Activated naive CD4-positive, alpha-beta T cell treated with anti-CD3 and anti-CD28 coated beads, Interleukin-2, amount 50 U/mL, for 72 hours (primary cell): ENCODE results near the gene VMAC. TPM values are rescaled to one million over a fixed set of nuclear protein-coding genes. Genes with fewer than 3 reads are reported as not detected.
"Not testable (repeated sequence)": the region's sequence is repeated elsewhere in the genome, so short reads cannot be mapped to it uniquely, and the experiment has no call there.

ENCODE experiments used
- ATAC-seq, 2 donors: fragments of 150-1000 bp; cut with Tn5 transposase; 2 replicates each; pipeline ENCODE4 v1.10.0; 2021; ENCODE audit warnings: mild to moderate bottlenecking in 2 of 2, moderate library complexity in 2 of 2
- DNase-seq, 2 donors: peaks; one replicate each; pipeline ENCODE4 v3.0.0; 2021 to 2022; ENCODE audit warnings: low spot score in 2 of 2
- H3K27ac Mint-ChIP-seq, 2 donors: one replicate each; pipeline ENCODE4 v1.8.0; 2022; ENCODE audit warnings: mild to moderate bottlenecking in 2 of 2, mixed read lengths in 2 of 2
- H3K36me3 Mint-ChIP-seq, 2 donors: one replicate each; pipeline ENCODE4 v1.8.0; 2022; ENCODE audit warnings: mixed read lengths in 2 of 2
- H3K9me3 Mint-ChIP-seq, 2 donors: one replicate each; pipeline ENCODE4 v1.8.0; 2022; ENCODE audit warnings: mixed read lengths in 2 of 2
- total RNA-seq, 2 donors: library from RNA; stranded (reverse); gene quantifications; one replicate each; pipeline ENCODE4 v1.2.3, GENCODE V29; 2022

VMAC gene, protein sequence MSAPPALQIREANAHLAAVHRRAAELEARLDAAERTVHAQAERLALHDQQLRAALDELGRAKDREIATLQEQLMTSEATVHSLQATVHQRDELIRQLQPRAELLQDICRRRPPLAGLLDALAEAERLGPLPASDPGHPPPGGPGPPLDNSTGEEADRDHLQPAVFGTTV
- total RNA-seq, result 1 to 10 TPM; 3.8 to 3.9 TPM

GRCh38 chr19:5904352-5905113, at the start of gene VMAC:
TSS of gene VMAC (plus strand) at chr19:5904872. CDS start at chr19:5904891, 19 bp downstream.
- H3K36me3 Mint-ChIP-seq, result peaks cover 14 to 15% of the 10 kb centered on the region in 2 donors
- ATAC-seq, result peak; percentile 81 to 84
- H3K27ac Mint-ChIP-seq, result peak within 1 kb of the TSS; percentile 100
- H3K9me3 Mint-ChIP-seq, result no peaks in the 10 kb centered on the region
- peak; percentile 100 for DNase-seq

DNA sequence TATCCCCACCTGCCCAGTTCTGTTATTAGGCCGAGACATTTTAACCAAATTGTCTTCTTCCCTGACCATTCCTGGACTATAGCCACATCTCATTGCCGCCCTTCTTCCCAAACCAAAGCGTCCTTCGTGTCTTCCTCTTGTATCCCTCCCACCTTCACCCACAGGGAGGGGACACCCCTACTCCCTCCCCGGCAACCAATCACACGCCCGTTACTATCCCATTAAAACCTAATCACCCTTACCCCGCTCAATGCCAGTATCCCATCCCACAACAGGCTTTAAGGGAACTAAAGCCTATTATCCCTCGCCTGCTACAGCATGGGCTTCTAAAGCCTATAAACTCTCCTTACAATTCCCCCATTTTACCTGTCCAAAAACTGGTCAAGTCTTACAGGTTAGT, 49.5 kb upstream of the VMAC start:
- ATAC-seq, DNase-seq, H3K9me3 Mint-ChIP-seq, H3K27ac Mint-ChIP-seq, H3K36me3 Mint-ChIP-seq: not testable (repeated sequence)

GRCh38 chr19:5857203-5858081, 47.2 kb upstream of the VMAC start:
- DNase-seq (no peak), ATAC-seq (no peak)
- Mint-ChIP-seq H3K9me3 (no peaks in the 10 kb centered on the region), H3K27ac (no peak overlapping the region), H3K36me3 (no peaks in the 10 kb centered on the region)

GRCh38 chr19:5863030-5863665, 41.5 kb upstream of the VMAC start:
- Mint-ChIP-seq H3K36me3 (no peaks in the 10 kb centered on the region), H3K27ac (no peak overlapping the region), H3K9me3 (no peaks in the 10 kb centered on the region)
- no peak for ATAC-seq
- DNase-seq, result no peak

DNA sequence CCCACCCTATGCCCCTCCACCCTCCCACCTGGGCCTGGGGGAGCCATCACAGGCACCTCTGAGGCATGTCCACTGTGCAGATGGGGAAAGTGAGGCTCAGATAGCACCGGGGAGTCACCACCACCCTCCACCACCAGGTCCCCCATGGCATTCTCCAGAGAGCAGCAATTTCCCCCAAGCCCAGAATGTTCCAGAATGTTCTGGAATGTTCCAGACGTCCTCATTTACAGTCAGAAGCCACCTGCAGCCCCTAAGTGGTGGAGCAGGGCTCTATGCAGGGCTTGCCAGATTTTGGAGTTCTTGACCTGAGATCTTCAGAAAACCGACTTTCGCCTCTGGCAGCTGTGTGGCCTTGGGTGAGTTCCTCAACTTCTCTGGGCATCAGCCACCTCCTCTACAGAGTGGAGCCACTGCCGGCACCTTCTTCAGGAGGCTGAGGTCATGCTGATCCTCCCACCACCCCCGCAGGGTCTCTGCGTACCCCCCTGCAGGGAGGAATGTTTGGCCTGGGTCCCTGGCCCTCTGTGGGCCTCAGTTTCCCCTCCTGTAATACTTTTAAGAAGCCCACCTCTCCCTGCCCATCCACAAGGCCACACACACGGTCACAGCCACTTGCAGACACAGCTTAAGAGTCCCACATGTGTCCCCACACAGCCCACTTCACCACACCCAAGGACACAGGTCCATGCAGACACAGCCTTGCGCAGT, 40.5 kb upstream of the VMAC start:
- Mint-ChIP-seq H3K9me3 (no peaks in the 10 kb centered on the region), H3K36me3 (no peaks in the 10 kb centered on the region), H3K27ac (peak overlapping the region in 1 of 2 donors; percentile 75)
- no peak for ATAC-seq
- no peak for DNase-seq

- no peak for DNase-seq
- H3K27ac Mint-ChIP-seq, result peak overlapping the region in 1 of 2 donors; percentile 75
- H3K36me3 Mint-ChIP-seq, result no peaks in the 10 kb centered on the region
- no peak for ATAC-seq
- H3K9me3 Mint-ChIP-seq, result no peaks in the 10 kb centered on the region
Observed at GRCh38 chr19:5864725-5865486, 39.8 kb upstream of the VMAC start.

GRCh38 chr19:5865772-5866171, 38.9 kb upstream of the VMAC start:
- DNase-seq (no peak), ATAC-seq (no peak)
- H3K36me3 Mint-ChIP-seq, result no peaks in the 10 kb centered on the region
- no peaks in the 10 kb centered on the region for H3K9me3 Mint-ChIP-seq
- H3K27ac Mint-ChIP-seq, result peak overlapping the region in 1 of 2 donors; percentile 75

- Mint-ChIP-seq H3K9me3 (no peaks in the 10 kb centered on the region), H3K27ac (peak overlapping the region; percentile 22 to 37), H3K36me3 (no peaks in the 10 kb centered on the region)
- ATAC-seq (no peak), DNase-seq (no peak)
Observed at GRCh38 chr19:5867201-5868136, 37.2 kb upstream of the VMAC start.

DNA sequence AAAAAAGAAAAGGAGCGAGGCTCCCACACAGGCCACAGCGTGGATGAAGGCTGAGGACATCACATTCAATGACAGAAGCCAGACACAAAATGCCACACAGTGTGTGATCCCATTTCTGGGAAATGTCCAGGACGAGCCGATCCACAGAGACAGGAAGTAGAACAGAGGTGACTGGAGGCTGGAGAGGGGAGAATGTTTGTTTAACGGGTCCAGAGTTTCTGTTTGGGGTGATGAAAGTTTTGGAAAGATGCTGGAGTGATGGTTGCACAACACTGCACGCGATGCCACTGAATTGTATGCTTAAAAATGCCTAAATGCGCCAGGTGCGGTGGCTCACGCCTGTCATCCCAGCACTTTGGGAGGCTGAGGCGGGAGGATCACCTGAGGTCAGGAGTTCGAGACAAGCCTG, 33.7 kb upstream of the VMAC start:
- ATAC-seq, result no peak
- Mint-ChIP-seq H3K9me3 (no peaks in the 10 kb centered on the region), H3K27ac (peak overlapping the region in 1 of 2 donors; percentile 79), H3K36me3 (no peaks in the 10 kb centered on the region)
- no peak for DNase-seq

DNA sequence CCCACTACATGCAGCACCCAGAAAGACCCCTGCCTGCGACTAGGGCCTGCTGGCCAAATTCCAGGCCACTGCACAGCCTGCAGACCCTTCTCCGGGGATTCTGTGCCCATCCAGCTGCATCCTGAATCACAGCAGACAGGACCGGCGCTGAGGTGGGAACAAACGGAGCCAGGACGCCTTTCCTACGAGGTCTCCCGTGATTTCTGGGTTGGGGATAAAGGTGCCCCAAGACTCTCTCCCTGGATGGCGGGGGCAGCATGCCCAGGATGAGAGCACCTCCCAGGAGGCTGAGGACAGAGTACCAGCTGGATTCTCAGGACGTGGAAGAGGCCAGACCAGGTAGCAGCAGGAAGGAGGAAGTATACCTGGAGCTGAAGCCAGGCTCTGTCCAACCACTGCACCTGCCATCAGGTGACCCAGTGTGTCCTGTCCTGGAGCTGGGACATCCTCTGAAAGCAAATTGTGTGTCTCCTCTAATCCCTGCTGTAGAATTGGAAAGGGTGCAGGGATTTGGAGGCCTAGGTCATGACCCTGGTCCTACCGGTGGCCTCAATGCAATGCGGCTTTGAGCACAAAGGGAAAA, 31.0 kb upstream of the VMAC start:
- H3K27ac Mint-ChIP-seq, result no peak overlapping the region
- ATAC-seq (no peak), DNase-seq (no peak)
- H3K36me3 Mint-ChIP-seq, result no peaks in the 10 kb centered on the region
- no peaks in the 10 kb centered on the region for H3K9me3 Mint-ChIP-seq

DNA sequence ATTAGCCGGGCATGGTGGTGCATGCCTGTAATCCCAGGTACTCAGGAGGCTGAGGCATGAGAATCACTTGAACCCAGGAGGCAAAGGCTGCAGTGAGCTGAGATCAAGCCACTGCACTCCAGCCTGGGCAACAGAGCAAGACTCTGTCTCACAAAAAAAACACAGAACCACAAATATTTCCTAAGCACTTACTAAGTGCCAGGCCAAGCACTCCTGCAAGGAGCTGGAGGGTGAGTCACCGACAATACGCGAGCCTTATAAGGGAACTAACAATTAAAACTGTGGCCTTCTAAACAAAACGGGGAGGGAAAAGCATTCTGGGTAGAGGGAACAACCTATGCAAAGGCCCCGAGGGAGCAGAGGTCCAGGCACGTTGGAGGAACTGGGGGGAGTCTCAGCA, 30.2 kb upstream of the VMAC start:
- H3K9me3 Mint-ChIP-seq, H3K27ac Mint-ChIP-seq, ATAC-seq, DNase-seq, H3K36me3 Mint-ChIP-seq: not testable (repeated sequence)

- H3K36me3 Mint-ChIP-seq, result no peaks in the 10 kb centered on the region
- DNase-seq, result no peak
- H3K27ac Mint-ChIP-seq, result no peak overlapping the region
- H3K9me3 Mint-ChIP-seq, result no peaks in the 10 kb centered on the region
- ATAC-seq, result no peak
Observed at GRCh38 chr19:5877427-5877826, 27.2 kb upstream of the VMAC start.

DNA sequence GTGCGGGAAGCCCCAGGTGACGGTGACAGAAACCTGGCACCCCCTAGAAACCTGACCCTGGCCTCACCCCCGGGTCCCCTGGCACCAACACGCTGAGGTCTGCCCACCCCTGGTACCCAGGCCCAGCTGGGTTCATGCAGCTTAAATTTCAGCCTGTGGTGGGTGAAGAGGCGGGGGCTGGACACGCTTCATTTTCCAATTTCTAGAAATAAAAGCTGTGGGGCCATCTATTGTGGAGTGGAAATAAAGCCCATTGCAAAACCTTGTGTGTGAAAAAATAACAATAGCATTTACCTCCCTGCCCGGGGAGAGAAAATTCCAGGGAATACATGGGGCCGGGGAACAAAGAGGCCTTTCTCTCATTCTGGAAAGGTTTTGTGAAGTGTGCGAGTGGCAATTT, 26.8 kb upstream of the VMAC start:
- ATAC-seq (no peak), DNase-seq (no peak)
- Mint-ChIP-seq H3K27ac (no peak overlapping the region), H3K9me3 (no peaks in the 10 kb centered on the region), H3K36me3 (no peaks in the 10 kb centered on the region)

DNA sequence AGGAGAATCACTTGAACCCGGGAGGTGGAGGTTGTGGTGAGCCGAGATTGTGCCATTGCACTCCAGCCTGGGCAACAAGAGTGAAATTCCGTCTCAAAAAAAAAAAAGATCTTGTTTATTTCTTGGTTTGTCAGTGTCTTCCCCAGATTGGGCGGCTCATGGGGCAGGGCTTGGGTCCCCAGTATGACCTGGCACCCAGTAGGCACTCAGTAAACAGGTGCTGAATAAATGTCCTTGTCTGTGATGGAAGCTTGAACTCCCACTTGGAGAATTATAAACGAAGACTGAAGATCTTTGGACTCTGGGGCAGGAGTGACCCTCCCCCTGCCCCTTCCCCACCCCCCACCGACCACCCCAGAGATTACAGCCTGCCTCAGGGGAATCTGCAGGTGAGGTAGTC, 24.5 kb upstream of the VMAC start:
- ATAC-seq, result no peak
- no peaks in the 10 kb centered on the region for H3K36me3 Mint-ChIP-seq
- no peak for DNase-seq
- H3K27ac Mint-ChIP-seq, result no peak overlapping the region
- no peaks in the 10 kb centered on the region for H3K9me3 Mint-ChIP-seq
